Endodermal cell (in vitro differentiated cells): ENCODE measurements around the gene PDZK1. TPM values are rescaled to one million over a fixed set of nuclear protein-coding genes. Genes with fewer than 3 reads are reported as not detected.

Experiments
- DNase-seq: peaks from one replicate; pipeline ENCODE4 v3.0.0-alpha.2; 2017
- H3K27ac ChIP-seq: 2 replicates; pipeline ENCODE4 v1.5.1; 2013; ENCODE audit warnings: mild to moderate bottlenecking, low read depth, low read length, moderate library complexity
- H3K27me3 ChIP-seq: 2 replicates; pipeline ENCODE4 v1.6.1; 2013; ENCODE audit warnings: mild to moderate bottlenecking, low read length, moderate library complexity; ENCODE audit not compliant: insufficient read depth, control insufficient read depth, poor library complexity, severe bottlenecking
- H3K36me3 ChIP-seq: 2 replicates; pipeline ENCODE4 v1.7.0; 2013; ENCODE audit warnings: mild to moderate bottlenecking, low read length, moderate library complexity; ENCODE audit not compliant: control insufficient read depth, insufficient read depth
- H3K4me1 ChIP-seq: one replicate; pipeline ENCODE4 v1.7.0; 2013; ENCODE audit warnings: low read length; ENCODE audit not compliant: control insufficient read depth, insufficient read depth
- H3K4me3 ChIP-seq: 2 replicates; pipeline ENCODE4 v1.5.1; 2013; ENCODE audit warnings: mild to moderate bottlenecking, low read length, moderate library complexity
- H3K9ac ChIP-seq: 2 replicates; pipeline ENCODE4 v1.6.1; 2013; ENCODE audit warnings: mild to moderate bottlenecking, low read length, moderate library complexity; ENCODE audit not compliant: poor library complexity, severe bottlenecking; ENCODE audit errors: extremely low read depth
- H3K9me3 ChIP-seq: 2 replicates; pipeline ENCODE4 v1.6.1; 2013; ENCODE audit warnings: mild to moderate bottlenecking, low read length, moderate library complexity; ENCODE audit not compliant: control insufficient read depth
- H3K27ac Mint-ChIP-seq: 2 replicates; pipeline ENCODE4 v1.8.0; 2020; ENCODE audit warnings: mixed read lengths
- H3K27me3 Mint-ChIP-seq: 2 replicates; pipeline ENCODE4 v1.8.0; 2021; ENCODE audit warnings: mild to moderate bottlenecking, mixed read lengths; ENCODE audit not compliant: insufficient read depth
- H3K36me3 Mint-ChIP-seq: 2 replicates; pipeline ENCODE4 v1.8.0; 2020; ENCODE audit warnings: low read depth, mixed read lengths
- H3K4me1 Mint-ChIP-seq: 2 replicates; pipeline ENCODE4 v1.8.0; 2020; ENCODE audit warnings: mixed read lengths
- H3K4me3 Mint-ChIP-seq: 2 replicates; pipeline ENCODE4 v1.8.0; 2020; ENCODE audit warnings: mild to moderate bottlenecking, moderate library complexity, mixed read lengths
- H3K9me3 Mint-ChIP-seq: 2 replicates; pipeline ENCODE4 v1.8.0; 2020; ENCODE audit warnings: mild to moderate bottlenecking, mixed read lengths
- WGBS, 2 experiments: methylation state at CpG; one replicate each; pipeline versions ENCODE4 v1.1.5 to v1.1.7; 2013; ENCODE audit warnings: missing lambda C conversion rate in 2 of 2, mixed read lengths in 1 of 2; ENCODE audit not compliant: insufficient coverage in 1 of 2, insufficient read length in 1 of 2; 5-methylcytosine and 5-hydroxymethylcytosine counted together
- total RNA-seq, 2 donors: library from RNA; stranded (reverse); fragmentation: NEBNext Ultra II Directional in 1 of 2; extraction: Animal tissue kit (Norgen Biotek cat#: 25700) in 1 of 2; gene quantifications; 2 replicates in 1 of 2; 3 replicates in 1 of 2; pipeline ENCODE4 v1.2.1, GENCODE V29; 2021
- TF ChIP-seq, protein P1 (sequence below): fragments of 200-600 bp; sonication (generic); conservative IDR thresholded peaks from 2 replicates; pipeline ENCODE4 v1.5.0; 2021; ENCODE audit warnings: antibody characterized with exemption, mild to moderate bottlenecking

Gene PDZK1
- total RNA-seq, 2 donors from 2014 or later: 47.2 to 51.8 TPM

DNA sequence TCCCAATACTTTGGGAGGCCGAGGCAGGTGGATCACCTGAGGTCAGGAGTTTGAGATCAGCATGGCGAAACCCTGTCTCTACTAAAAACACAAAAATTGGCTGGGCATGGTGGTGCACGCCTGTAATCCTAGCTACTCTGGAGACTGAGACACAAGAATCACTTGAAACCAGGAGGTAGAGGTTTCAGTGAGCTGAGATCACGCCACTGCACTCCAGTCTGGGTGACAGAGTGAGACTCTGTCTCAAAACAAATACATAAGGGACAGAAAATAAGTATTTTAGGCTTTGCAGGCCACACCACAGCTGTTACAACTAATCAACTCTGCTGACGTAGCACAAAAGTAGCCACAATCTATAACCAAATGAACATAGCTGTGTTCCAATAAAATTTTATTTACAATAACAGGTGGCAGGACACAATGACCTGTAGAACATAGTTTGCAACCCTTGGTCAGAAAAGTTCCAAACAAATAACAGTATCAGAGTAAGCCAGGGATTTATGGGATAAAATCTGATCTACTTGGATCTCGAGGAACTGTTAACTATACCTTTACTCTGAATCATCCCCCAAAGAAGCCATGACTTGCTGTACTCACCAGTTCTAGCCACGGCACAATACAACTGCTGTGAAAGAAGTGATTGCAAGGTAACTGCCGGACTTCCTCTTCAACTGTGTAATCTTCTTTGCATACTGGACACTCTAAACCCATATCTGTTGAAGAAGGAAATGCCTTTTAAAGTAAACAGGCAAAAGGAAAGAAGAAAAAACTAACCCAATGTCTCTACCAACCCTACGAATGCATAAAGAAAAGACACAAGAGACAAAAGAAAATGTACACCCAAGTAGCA, 40.5 kb upstream of the PDZK1 start:
- H3K36me3 ChIP-seq: peaks cover 71% of the 10 kb centered on the region
- no peak overlapping the region for H3K9ac ChIP-seq
- no peaks in the 10 kb centered on the region for H3K27me3 ChIP-seq
- no peak overlapping the region for H3K4me3 ChIP-seq
- no peaks in the 10 kb centered on the region for H3K4me1 Mint-ChIP-seq
- H3K27me3 Mint-ChIP-seq: no peaks in the 10 kb centered on the region
- WGBS, 2 experiments: 94 to 97% methylated on average over 7 to 9 of the region's 9 CpGs
- H3K4me3 Mint-ChIP-seq: no peak overlapping the region
- H3K36me3 Mint-ChIP-seq: peaks cover 69% of the 10 kb centered on the region
- H3K27ac ChIP-seq: no peak overlapping the region
- H3K9me3 ChIP-seq: no peaks in the 10 kb centered on the region
- H3K4me1 ChIP-seq: no peaks in the 10 kb centered on the region
- TF ChIP-seq, protein P1, sequence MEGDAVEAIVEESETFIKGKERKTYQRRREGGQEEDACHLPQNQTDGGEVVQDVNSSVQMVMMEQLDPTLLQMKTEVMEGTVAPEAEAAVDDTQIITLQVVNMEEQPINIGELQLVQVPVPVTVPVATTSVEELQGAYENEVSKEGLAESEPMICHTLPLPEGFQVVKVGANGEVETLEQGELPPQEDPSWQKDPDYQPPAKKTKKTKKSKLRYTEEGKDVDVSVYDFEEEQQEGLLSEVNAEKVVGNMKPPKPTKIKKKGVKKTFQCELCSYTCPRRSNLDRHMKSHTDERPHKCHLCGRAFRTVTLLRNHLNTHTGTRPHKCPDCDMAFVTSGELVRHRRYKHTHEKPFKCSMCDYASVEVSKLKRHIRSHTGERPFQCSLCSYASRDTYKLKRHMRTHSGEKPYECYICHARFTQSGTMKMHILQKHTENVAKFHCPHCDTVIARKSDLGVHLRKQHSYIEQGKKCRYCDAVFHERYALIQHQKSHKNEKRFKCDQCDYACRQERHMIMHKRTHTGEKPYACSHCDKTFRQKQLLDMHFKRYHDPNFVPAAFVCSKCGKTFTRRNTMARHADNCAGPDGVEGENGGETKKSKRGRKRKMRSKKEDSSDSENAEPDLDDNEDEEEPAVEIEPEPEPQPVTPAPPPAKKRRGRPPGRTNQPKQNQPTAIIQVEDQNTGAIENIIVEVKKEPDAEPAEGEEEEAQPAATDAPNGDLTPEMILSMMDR: no peak
- H3K9me3 Mint-ChIP-seq: no peaks in the 10 kb centered on the region
- H3K27ac Mint-ChIP-seq: no peak overlapping the region
- DNase-seq: no peak

DNA sequence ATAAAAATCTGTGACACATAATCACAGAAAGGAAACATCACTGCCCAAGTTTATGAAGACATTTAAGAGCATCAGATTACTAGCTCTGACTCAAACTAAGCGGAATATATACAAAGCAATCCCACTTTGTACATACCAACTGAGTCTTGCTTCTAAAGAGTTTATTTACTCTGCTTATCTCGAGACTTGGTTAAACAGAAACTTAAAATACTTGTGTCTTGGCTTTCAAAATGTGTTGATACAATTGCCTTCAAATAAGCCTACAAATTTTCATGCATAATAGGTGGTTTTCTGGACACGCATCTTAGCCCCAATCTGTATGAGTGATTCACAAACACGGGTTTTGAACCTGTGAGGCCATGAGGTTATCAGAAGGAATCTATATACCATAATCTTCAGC, 33.1 kb upstream of the PDZK1 start:
- H3K27me3 Mint-ChIP-seq: no peaks in the 10 kb centered on the region
- 95 to 100% methylated on average over 1 to 4 of the region's 4 CpGs for WGBS, 2 experiments
- Histone ChIP-seq H3K27ac (no peak overlapping the region), H3K36me3 (peaks cover 39% of the 10 kb centered on the region), H3K9me3 (no peaks in the 10 kb centered on the region), H3K4me1 (no peaks in the 10 kb centered on the region), H3K27me3 (no peaks in the 10 kb centered on the region), H3K4me3 (no peak overlapping the region), H3K9ac (no peak overlapping the region)
- H3K9me3 Mint-ChIP-seq: no peaks in the 10 kb centered on the region
- TF ChIP-seq, protein P1: no peak
- DNase-seq: no peak
- H3K4me3 Mint-ChIP-seq: no peak overlapping the region
- H3K36me3 Mint-ChIP-seq: peaks cover 37% of the 10 kb centered on the region
- H3K27ac Mint-ChIP-seq: no peak overlapping the region
- H3K4me1 Mint-ChIP-seq: peaks cover 6% of the 10 kb centered on the region

DNA sequence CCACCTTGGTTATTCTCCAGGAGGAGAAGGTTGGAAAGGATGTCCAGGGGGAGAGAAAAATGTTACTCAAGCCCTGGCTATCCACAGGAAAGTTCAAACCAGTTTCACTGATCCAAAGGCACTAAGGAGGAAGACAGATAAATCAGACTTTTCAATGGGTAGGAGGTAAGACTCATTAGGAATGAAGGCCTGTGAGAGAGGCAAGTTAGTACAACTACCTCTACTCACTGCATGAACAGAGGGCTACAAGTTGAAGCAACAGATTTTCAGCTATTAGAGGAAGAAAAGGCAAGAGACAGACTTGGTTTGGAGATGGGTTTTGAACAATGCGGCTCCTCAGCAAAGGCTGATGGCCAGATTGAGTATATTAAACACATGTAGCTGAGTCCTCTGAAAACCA, 29.0 kb upstream of the PDZK1 start:
- WGBS, 2 experiments: 100% methylated on average over 1 of the region's 1 CpG
- Mint-ChIP-seq H3K27ac (no peak overlapping the region), H3K4me1 (peaks cover 16% of the 10 kb centered on the region), H3K27me3 (no peaks in the 10 kb centered on the region), H3K4me3 (no peak overlapping the region), H3K9me3 (no peaks in the 10 kb centered on the region), H3K36me3 (peaks cover 8% of the 10 kb centered on the region)
- Histone ChIP-seq H3K27ac (no peak overlapping the region), H3K9ac (no peak overlapping the region), H3K36me3 (peaks cover 3% of the 10 kb centered on the region), H3K27me3 (no peaks in the 10 kb centered on the region), H3K4me3 (no peak overlapping the region), H3K9me3 (no peaks in the 10 kb centered on the region), H3K4me1 (no peaks in the 10 kb centered on the region)
- no peak for DNase-seq
- TF ChIP-seq, protein P1: no peak
